GM21717 (cell line): ENCODE data around the gene SEL1L2.

ENCODE experiments used
- ATAC-seq: cut with Tn5 transposase; IDR thresholded peaks from one replicate; pipeline ENCODE4 v1.9.1; 2021; ENCODE audit warnings: mild to moderate bottlenecking, moderate library complexity; ENCODE audit not compliant: unreplicated experiment

SEL1L2 gene

GRCh38 chr20:13822459-13822858 is 168.0 kb downstream of the SEL1L2 start:
- ATAC-seq: no peak

GRCh38 chr20:13821876-13822275 is 168.5 kb downstream of the SEL1L2 start:
- ATAC-seq: no peak

GRCh38 chr20:13819885-13820645 is 170.3 kb downstream of the SEL1L2 start:
- ATAC-seq: peak; percentile 80

DNA sequence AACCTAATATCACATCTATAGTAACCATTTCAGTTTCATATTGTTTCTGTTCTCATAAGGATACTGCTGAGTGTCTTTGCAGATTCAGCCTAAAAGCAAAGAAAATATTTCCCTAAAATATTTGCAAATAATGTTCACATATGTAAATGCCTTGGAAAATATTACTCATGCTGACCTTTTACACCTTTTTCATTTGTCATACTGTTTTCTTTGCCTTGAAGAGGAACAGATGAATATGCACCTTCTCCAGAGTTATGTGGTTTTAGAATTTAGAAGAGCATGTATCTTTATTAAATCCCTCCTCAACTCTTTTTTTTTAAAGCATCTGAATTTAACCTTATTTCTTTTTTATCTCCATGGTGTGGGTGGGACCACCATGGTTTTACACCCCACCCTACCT is 173.1 kb downstream of the SEL1L2 start:
- no peak for ATAC-seq

DNA sequence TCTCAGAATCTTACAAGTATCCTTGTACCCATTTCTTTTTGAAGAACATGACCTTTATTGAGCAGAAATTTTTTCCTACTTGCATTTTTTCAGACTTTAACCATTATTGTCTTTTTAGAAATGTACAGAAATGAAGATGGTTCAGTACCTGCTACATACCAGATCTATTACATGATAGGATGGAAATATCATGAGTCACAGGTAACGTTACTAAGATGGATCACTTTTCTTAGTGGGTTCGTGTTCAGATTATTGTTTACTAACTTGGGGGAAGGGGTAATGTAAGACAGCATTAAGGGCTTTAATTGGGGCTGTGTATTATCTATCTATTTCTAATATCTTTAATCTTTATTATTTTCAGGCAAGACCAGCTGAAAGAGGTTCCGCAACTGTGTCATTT is 173.7 kb downstream of the SEL1L2 start:
- no peak for ATAC-seq

GRCh38 chr20:13814672-13815071 is 175.7 kb downstream of the SEL1L2 start:
- no peak for ATAC-seq

DNA sequence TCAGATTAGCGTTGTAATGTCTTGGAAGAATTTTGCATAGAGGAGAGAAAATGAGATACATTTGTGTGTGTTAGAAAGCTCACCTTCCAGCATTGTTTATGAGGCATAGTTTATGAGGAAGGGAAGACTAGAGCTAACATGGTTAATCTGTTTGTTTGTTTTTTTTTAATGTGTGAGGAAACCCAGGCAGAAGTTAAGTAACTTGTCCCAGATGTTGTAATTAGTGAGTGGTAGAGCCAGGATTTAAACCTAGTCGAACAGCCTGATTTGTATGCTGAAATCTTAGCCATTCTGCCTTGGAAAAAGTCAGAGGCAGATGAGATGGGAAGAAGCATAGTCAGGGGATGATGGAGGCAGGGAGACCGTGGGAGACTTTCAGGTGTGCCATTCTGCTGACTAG is 176.5 kb downstream of the SEL1L2 start:
- ATAC-seq: no peak

DNA sequence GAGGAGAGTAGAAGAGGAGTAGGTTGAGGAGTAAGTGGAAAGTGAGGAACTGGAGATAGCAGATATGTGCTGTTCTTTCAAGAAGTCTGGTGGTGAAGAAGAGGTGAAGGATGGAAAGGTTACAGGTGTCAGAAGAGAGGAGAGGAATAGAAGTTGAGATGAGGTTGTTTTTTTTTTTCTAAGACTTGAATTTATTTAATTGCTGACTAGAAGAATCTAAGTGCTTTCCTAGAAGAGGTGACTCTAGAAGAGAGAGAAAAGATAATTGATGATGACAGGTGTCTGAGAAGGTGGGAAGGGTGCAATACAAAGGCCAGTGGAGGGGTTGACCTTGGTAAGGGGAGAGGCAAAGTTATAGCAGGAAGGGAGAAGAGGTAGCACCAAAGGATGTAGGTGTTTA is 180.0 kb downstream of the SEL1L2 start:
- no peak for ATAC-seq

DNA sequence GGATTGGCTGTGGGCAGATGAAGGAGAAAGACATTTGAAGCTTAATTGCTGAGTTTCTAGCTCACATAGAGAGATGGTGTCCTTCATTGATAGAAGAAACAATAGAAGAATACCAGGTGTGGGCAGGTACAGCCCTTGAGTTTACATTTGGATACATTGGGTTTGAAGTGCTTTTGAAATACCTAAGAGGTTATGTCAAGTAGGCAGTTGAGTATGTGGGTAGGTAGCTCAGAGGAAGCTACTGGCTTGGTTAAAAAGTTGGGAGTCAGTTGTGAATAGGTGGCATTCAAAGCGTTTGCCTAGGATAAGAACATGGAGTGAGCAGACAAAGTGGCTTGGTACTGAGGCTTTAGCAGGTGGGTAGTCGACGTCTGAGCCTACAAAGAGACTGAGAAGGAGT is 180.6 kb downstream of the SEL1L2 start:
- no peak for ATAC-seq

DNA sequence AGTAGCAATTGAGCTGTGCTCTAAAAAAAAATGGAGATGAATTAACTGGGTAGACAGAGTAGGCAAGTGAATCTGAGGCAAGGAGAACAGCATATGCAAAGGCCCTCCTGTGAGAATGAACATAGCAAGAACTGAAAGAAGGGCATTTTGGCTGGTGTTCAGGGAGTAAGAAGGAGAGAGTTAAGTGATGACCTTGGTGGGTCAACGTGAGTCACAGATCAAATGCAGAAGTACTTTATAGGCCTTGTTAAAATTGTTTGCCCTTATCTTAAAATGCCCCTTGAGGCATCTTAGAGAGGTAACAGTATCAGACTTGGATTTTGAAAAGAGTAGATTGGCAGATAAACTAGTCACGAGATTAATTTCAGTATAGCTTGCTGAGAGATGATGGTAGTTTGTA is 181.0 kb downstream of the SEL1L2 start:
- no peak for ATAC-seq

- no peak for ATAC-seq
These were observed 189.7 kb downstream of the SEL1L2 start for GRCh38 chr20:13800728-13801134.

DNA sequence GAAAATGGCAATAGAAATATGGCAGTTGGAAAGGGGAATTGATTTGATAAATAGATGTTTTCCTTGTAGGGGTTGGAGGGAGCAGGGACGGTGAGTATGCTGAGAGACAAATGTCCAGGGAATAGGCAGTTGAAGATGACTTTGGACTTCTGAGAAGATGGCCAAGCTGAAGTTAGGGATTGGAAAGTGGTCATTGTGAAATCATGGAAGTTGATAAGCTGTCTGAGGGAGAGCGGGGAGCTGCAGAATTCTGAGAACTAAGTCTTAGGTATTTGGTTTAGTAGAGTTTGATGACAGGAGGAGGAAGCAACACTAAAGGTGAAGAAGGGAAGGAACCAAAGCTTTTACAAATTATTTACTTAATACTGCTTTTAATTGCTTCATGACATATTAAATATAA is 190.4 kb downstream of the SEL1L2 start:
- ATAC-seq: no peak
